ENCODE data around the gene RELT. TPM values are rescaled to one million over a fixed set of nuclear protein-coding genes. Genes with fewer than 3 reads are reported as not detected.

RELT gene
- total RNA-seq, 1 experiment from 2014 or later: 10.1 TPM

- Histone ChIP-seq H3K4me1 (peaks cover 15% of the 10 kb centered on the region), H3K9me3 (replicated peaks) (no peaks in the 10 kb centered on the region), H3K27me3 (no peaks in the 10 kb centered on the region), H3K27ac (no peak overlapping the region), H3K36me3 (peaks cover 11% of the 10 kb centered on the region; the same call in 1 of the 2 replicates), H3K4me3 (no peak overlapping the region)
- no peak for DNase-seq
These were observed 20.2 kb downstream of the RELT start for GRCh38 chr11:73396251-73396930.

- H3K27ac ChIP-seq: no peak overlapping the region
- peaks cover 15% of the 10 kb centered on the region for H3K4me1 ChIP-seq
- DNase-seq: no peak
- peaks cover 11% of the 10 kb centered on the region; the same call in 1 of the 2 replicates for H3K36me3 ChIP-seq
- no peaks in the 10 kb centered on the region for H3K27me3 ChIP-seq
- H3K9me3 ChIP-seq (replicated peaks): no peaks in the 10 kb centered on the region
- no peak overlapping the region for H3K4me3 ChIP-seq
These were observed 20.8 kb downstream of the RELT start for GRCh38 chr11:73396985-73397384.

- no peaks in the 10 kb centered on the region for H3K27me3 ChIP-seq
- H3K4me1 ChIP-seq: peaks cover 15% of the 10 kb centered on the region
- peaks cover 11% of the 10 kb centered on the region; the same call in 1 of the 2 replicates for H3K36me3 ChIP-seq
- DNase-seq: no peak
- no peak overlapping the region for H3K4me3 ChIP-seq
- H3K9me3 ChIP-seq (replicated peaks): no peaks in the 10 kb centered on the region
- no peak overlapping the region for H3K27ac ChIP-seq
These were observed 21.4 kb downstream of the RELT start for GRCh38 chr11:73397468-73398131.

DNA sequence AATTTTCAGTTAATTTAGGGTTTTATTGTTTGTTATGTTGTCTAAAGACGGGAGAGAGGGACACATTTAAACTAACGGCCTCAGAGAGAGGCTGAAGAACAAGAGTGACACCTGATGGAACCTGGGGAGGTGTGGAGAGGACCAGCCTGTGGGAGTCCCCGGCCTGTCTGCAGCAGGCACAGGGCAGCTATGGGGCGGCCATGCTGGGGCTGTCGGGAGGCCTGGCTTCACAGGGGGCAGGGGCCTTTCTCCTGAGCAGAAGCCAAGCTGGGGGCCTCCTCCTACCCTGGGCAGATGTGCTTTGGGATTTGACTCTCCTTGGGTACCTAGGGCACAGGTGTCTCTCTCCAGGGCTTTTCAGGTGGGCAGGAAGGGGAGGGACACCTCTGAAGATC, 21.9 kb downstream of the RELT start:
- DNase-seq: no peak
- Histone ChIP-seq H3K27me3 (no peaks in the 10 kb centered on the region), H3K27ac (no peak overlapping the region), H3K4me3 (no peak overlapping the region), H3K4me1 (peaks cover 15% of the 10 kb centered on the region), H3K36me3 (peaks cover 8% of the 10 kb centered on the region; the same call in 1 of the 2 replicates), H3K9me3 (replicated peaks) (no peaks in the 10 kb centered on the region)

- Histone ChIP-seq H3K36me3 (peaks cover 7% of the 10 kb centered on the region; the same call in 1 of the 2 replicates), H3K4me1 (peaks cover 15% of the 10 kb centered on the region), H3K4me3 (no peak overlapping the region), H3K27ac (no peak overlapping the region), H3K9me3 (replicated peaks) (no peaks in the 10 kb centered on the region), H3K27me3 (no peaks in the 10 kb centered on the region)
- no peak for DNase-seq
These were observed 22.5 kb downstream of the RELT start for GRCh38 chr11:73398721-73399120.

GRCh38 chr11:73399159-73399590, 23.0 kb downstream of the RELT start:
- no peak overlapping the region for H3K4me3 ChIP-seq
- H3K27me3 ChIP-seq: no peaks in the 10 kb centered on the region
- no peak overlapping the region for H3K27ac ChIP-seq
- peaks cover 5% of the 10 kb centered on the region; the same call in 1 of the 2 replicates for H3K36me3 ChIP-seq
- no peaks in the 10 kb centered on the region for H3K9me3 ChIP-seq (replicated peaks)
- peaks cover 15% of the 10 kb centered on the region for H3K4me1 ChIP-seq
- peak; percentile 33 to 44 for DNase-seq

DNA sequence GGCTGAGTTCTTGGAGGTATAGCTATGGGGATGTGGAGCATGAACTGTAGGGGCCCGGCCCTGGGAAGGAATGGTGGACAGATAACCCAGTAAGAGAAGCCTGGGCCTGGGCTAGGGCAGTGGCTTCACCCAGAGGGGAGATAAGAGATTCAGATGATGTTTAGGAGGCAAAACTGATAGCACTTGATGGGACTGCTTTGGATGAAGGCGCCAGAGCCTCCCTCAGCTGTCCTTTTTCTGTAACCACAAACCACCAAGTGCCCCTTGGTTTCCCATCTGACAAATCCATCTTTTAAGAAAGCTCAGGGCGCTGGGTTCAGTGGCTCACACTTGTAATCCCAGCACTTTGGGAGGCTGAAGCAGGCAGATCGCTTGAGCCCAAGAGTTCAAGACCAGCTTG, 23.4 kb downstream of the RELT start:
- Histone ChIP-seq H3K36me3 (peaks cover 4% of the 10 kb centered on the region; the same call in 1 of the 2 replicates), H3K27me3 (no peaks in the 10 kb centered on the region), H3K27ac (no peak overlapping the region), H3K4me1 (peaks cover 15% of the 10 kb centered on the region), H3K4me3 (no peak overlapping the region), H3K9me3 (replicated peaks) (no peaks in the 10 kb centered on the region)
- DNase-seq: peak; percentile 61 to 77

- H3K4me1 ChIP-seq: peaks cover 15% of the 10 kb centered on the region
- no peak overlapping the region for H3K27ac ChIP-seq
These were observed 24.1 kb downstream of the RELT start for GRCh38 chr11:73400293-73400692.

GRCh38 chr11:73401217-73401923, 25.2 kb downstream of the RELT start:
- H3K36me3 ChIP-seq: peaks cover 2% of the 10 kb centered on the region; the same call in 1 of the 2 replicates
- DNase-seq: no peak
- H3K27me3 ChIP-seq: no peaks in the 10 kb centered on the region
- H3K4me1 ChIP-seq: peaks cover 15% of the 10 kb centered on the region
- no peak overlapping the region for H3K4me3 ChIP-seq
- no peaks in the 10 kb centered on the region for H3K9me3 ChIP-seq (replicated peaks)
- no peak overlapping the region for H3K27ac ChIP-seq

More at GRCh38 chr11:73400293-73400692, 24.1 kb downstream of the RELT start:
- H3K9me3 ChIP-seq (replicated peaks): no peaks in the 10 kb centered on the region
- no peak overlapping the region for H3K4me3 ChIP-seq
- H3K36me3 ChIP-seq: peaks cover 2% of the 10 kb centered on the region; the same call in 1 of the 2 replicates
- H3K27me3 ChIP-seq: no peaks in the 10 kb centered on the region
- DNase-seq: no peak

DNA sequence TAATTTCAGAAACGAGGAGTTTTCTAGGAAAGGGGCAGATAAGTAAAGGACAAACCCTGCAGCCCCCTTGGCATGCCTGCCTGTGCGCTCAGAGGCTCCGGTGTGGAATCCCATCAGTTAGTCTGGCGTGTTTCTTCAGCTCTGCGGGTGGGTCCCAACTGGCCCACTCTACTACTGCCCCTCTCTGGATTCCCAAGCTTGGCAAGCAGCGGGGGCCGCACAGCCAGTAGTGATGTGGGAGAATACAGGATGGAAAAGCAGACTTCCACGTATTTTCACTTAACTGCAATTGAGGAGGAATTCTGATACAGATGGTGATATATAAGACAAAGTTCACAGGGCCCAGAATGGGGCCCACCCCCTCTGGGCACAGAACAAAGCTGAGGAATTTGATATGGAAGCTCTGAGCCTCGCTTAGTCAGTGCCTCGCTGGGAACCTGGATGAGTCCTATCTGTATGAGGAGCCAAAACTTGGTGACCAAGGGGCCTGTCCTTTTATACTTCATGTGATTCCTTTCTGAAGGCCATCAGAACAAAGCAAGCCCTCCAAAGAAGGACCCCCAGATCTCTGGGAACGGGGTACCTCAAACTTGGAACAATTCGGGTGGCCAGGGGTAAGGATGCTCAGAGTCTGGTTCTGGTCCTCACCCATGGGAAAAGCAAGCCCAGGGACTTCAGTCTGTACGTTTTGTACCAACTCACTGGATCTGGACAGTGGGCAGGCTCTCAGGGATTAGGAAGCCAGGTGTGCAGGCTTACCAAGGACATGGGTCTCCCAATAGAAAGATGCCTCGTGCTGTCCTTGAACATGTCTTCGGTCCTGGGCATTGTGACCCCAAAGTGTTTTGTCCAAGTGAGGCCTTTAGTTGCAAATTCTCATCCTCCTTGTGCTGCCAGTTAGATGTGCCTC, 26.0 kb downstream of the RELT start:
- no peak for DNase-seq
- Histone ChIP-seq H3K4me3 (no peak overlapping the region), H3K36me3 (peaks cover 2% of the 10 kb centered on the region; the same call in 1 of the 2 replicates), H3K27me3 (no peaks in the 10 kb centered on the region), H3K4me1 (peaks cover 15% of the 10 kb centered on the region), H3K9me3 (replicated peaks) (no peaks in the 10 kb centered on the region), H3K27ac (no peak overlapping the region)

- no peak for DNase-seq
- no peaks in the 10 kb centered on the region for H3K9me3 ChIP-seq (replicated peaks)
- peaks cover 15% of the 10 kb centered on the region for H3K4me1 ChIP-seq
- no peaks in the 10 kb centered on the region for H3K27me3 ChIP-seq
- H3K4me3 ChIP-seq: no peak overlapping the region
- peaks cover 2% of the 10 kb centered on the region; the same call in 1 of the 2 replicates for H3K36me3 ChIP-seq
- no peak overlapping the region for H3K27ac ChIP-seq
These were observed 26.6 kb downstream of the RELT start for GRCh38 chr11:73402834-73403185.

DNA sequence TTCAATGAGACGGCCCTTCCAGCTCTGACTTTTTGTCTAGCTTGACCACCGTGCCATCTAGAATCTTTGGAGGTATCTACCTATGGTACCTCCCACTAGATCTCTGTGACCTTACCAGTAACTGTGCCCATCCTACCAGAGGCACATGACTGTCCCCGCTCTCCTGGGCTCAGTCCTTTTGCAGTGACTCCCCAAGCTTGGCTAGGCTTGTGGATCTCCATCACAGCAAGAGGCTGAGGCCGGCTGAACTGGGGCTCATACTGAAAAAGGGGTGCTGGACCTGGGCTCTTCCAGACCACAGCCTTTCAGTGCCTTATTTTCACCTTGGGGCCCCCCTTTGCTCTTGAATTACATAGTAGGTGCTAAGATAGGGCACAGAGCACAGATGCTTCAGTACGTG, 27.3 kb downstream of the RELT start:
- Histone ChIP-seq H3K4me3 (no peak overlapping the region), H3K27me3 (no peaks in the 10 kb centered on the region), H3K36me3 (peaks cover 2% of the 10 kb centered on the region; the same call in 1 of the 2 replicates), H3K27ac (no peak overlapping the region), H3K4me1 (peaks cover 15% of the 10 kb centered on the region), H3K9me3 (replicated peaks) (no peaks in the 10 kb centered on the region)
- DNase-seq: no peak

- DNase-seq: peak; percentile 50 to 57
- H3K9me3 ChIP-seq (replicated peaks): no peaks in the 10 kb centered on the region
- no peak overlapping the region for H3K4me3 ChIP-seq
- H3K27me3 ChIP-seq: no peaks in the 10 kb centered on the region
- H3K4me1 ChIP-seq: peaks cover 12% of the 10 kb centered on the region
- H3K27ac ChIP-seq: no peak overlapping the region
- peaks cover 2% of the 10 kb centered on the region; the same call in 1 of the 2 replicates for H3K36me3 ChIP-seq
These were observed 27.8 kb downstream of the RELT start for GRCh38 chr11:73404048-73404447.

GRCh38 chr11:73404506-73405145, 28.4 kb downstream of the RELT start:
- peaks cover 2% of the 10 kb centered on the region; the same call in 1 of the 2 replicates for H3K36me3 ChIP-seq
- no peaks in the 10 kb centered on the region for H3K27me3 ChIP-seq
- DNase-seq: no peak
- H3K4me3 ChIP-seq: no peak overlapping the region
- no peak overlapping the region for H3K27ac ChIP-seq
- H3K9me3 ChIP-seq (replicated peaks): no peaks in the 10 kb centered on the region
- H3K4me1 ChIP-seq: peaks cover 6% of the 10 kb centered on the region
